Measurements from ENCODE around the gene PLA2G4B.

DNA sequence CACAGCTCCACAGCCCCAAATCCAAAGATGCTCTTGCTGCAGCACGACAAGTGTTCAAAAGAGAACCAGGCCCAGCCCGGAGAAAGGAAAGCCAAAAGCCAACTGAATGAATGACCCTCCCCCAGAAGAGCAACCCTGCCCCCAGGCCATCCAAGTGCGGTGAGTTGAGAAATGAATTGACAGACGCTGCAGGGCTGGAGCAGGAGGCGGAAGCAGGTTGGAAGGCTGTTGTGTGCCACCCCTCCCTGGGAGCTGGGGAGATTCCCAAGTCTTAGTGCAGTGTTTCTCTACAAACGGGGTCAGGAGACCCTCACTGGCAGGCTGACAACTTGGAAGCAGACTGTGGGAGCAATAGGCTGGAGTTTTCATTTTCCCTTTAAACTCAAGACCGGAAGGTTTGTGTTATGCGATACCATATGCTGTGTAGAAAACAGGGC lies 58.7 kb downstream of the PLA2G4B start:
- TF ChIP-seq, protein P1, sequence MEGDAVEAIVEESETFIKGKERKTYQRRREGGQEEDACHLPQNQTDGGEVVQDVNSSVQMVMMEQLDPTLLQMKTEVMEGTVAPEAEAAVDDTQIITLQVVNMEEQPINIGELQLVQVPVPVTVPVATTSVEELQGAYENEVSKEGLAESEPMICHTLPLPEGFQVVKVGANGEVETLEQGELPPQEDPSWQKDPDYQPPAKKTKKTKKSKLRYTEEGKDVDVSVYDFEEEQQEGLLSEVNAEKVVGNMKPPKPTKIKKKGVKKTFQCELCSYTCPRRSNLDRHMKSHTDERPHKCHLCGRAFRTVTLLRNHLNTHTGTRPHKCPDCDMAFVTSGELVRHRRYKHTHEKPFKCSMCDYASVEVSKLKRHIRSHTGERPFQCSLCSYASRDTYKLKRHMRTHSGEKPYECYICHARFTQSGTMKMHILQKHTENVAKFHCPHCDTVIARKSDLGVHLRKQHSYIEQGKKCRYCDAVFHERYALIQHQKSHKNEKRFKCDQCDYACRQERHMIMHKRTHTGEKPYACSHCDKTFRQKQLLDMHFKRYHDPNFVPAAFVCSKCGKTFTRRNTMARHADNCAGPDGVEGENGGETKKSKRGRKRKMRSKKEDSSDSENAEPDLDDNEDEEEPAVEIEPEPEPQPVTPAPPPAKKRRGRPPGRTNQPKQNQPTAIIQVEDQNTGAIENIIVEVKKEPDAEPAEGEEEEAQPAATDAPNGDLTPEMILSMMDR (IDR thresholded peaks at IDR 0.05; ENCODE audit: poor library complexity), result no peak
- TF ChIP-seq EZH2phosphoT487 (IDR thresholded peaks at IDR 0.05; ENCODE audit: low read depth, severe bottlenecking, unreplicated experiment) (no peak), EZH2 (IDR thresholded peaks at IDR 0.05; ENCODE audit: borderline replicate concordance) (no peak)
